DMS53 treated with DMSO at 0.1 percent for 48 hours (cell line): Measurements from ENCODE around the gene ENO3.
A peak's percentile ranks its signal among the peaks of the same experiment; 100 is the strongest.
"Not testable (repeated sequence)": the region's sequence is repeated elsewhere in the genome, so short reads cannot be mapped to it uniquely, and the experiment has no call there.

ENCODE experiments used
- DNase-seq: peaks from one replicate; lab custom pipeline; 2025; ENCODE audit not compliant: unreplicated experiment; lab: John Stamatoyannopoulos, UW

Gene ENO3

DNA sequence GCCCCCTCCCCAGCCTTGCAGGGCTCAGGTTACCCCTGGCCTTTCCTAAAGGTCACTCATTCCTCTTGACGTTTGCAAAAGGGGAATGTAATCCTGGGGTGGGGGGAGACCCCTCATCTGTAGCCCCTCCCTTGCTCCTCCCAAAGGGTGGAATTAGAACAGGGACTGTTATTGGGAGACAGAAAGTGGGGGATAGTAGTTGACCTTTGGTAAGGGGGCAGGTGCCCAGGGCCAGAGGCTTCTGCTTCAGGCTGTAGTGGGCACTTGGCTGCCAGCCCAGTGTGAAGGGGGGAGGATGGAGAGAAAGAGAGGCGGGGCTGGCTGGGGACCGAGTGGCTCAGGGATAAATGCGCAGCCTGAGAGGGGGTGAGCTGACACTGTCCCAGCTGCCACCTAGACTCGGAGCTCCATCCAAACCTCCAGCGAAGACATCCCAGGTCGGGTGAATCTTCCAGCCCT is at the start of gene ENO3:
ENO3 (plus strand) TSS at position 374 of the 459 bp plus-strand sequence. CDS start 711 bp downstream, outside the sequence.
- DNase-seq = no peak

GRCh38 chr17:4901648-4902344 is 49.1 kb upstream of the ENO3 start:
- no peak for DNase-seq

- DNase-seq = no peak
These were observed 48.4 kb upstream of the ENO3 start for GRCh38 chr17:4902540-4902939.

DNA sequence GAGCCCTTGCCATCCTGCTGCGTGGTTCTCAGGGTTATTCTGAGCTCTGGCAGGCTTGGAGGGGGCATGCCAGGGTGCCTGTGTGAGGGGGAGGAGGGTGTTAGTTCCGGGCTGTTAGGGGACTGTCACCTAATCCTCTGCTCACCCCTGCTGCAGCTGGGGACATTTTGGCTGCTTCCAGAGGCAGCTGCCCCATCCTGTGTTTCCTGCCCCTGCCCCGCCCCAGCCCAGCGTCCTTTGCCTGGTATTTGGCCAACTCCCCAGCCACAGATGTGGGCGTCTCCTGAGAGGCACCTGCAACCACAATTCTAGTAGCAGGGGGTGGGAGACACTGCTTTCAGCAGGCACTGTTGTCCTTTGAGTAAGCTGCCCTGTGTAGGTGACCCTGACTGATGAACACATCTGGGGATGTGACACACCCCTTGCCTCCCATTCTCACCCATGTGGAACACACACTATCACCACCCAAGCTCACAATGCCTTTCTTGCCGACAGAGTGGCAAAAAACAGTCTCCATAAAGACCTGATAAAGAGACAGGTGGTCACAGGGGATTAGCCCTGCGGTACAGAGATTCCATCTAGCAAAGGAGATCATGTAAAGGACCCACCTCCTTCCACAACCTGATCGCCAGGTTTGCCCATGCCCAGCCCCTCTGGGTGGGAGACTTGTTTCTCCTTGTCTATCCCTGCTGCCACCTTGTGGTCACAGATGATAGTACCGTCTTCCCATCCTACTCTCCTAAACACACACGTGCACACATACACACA is 47.7 kb upstream of the ENO3 start, which contains the start of gene CHRNE:
CHRNE (minus strand) TSS at position 48 of the 768 bp plus-strand sequence; CDS start at position 13, 35 bp downstream.
- DNase-seq = peak; percentile 50

DNA sequence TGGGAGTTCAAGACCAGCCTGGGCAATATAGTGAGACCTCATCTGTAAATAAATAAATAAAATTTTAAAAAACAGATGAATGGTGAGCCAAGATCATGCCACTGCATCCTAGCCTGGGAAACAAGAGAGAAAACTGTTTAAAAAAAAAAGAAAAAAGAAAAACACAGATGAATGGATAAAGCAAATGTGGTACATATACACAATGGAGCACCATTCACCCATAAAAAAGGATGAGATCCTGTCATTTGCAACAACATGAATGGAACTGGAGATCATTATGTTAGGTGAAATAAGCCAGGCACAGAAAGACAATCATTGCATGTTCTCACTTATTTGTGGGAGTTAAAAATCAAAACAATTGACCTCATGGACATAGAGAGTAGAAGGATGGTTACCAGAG is 44.3 kb upstream of the ENO3 start:
- not testable (repeated sequence) for DNase-seq

- no peak for DNase-seq
These were observed 42.6 kb upstream of the ENO3 start for GRCh38 chr17:4908301-4908700.

DNA sequence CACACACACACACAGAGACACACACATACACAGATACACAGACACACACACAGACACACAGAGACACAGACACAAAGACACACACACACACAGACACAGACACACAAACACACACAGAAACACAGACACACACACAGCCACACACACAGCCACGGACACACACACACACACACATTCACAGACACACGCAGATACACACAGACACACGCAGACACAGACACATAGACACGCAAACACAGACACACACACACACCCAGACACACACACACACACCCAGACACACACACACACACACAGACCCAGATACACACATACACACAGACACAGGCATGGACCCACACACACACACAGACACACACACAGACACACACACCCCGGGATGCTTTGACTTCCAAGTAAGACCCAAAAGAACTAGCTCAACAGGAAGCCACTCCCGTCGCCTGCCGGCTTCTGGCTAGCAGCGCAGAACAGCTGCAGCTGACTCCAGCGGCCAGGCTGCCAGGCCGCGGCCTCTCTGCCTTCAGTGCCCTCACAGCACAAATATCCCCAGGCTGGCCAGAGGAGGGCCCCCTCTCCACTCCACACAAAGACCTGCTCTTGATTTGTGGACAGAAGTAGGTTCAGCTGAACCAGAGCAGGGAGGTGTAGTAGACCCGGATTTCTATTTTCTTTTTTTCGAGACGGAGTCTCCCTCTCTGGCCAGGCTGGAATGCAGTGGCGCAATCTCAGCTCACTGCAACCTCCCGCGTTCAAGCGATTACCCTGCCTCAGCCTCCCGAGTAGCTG is 42.0 kb upstream of the ENO3 start:
- DNase-seq = peak; percentile 81

DNA sequence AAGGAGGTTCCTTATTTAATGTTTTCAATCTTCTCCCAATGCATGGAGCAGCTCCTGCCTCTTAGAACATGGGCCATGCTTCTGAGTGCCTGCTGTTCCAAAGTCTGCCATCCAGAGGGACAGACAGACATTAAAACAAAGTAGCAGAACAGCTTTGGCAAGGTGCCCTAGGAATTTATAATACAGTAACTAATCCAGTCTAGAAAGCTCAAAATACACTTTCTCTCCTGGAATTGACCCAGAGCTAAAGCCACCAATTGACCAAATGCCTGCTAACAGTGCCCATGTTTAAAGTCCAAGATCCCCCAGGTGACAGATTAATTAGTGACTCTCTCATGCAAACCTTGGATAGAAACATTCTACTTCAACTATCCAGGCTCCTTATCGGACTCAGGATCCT is 36.9 kb upstream of the ENO3 start:
- DNase-seq = no peak

DNA sequence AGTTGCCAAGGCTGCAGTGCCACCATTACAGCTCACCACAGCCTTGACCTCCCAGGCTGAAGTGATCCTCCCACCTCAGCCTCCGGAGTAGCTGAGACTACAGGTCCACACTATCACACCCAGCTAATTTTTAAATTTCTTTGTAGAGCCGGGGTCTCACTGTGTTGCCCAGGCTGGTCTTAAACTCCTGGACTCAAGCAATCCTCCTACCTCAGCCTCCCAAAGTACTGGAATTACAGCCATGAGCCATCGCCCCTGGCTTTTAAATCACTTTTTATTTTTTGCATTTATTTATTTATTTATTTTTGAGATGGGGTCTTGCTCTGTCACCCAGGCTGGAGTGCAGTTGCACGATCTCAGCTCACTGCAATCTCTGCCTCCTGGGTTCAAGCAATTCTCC is 36.4 kb upstream of the ENO3 start:
- DNase-seq = not testable (repeated sequence)

DNA sequence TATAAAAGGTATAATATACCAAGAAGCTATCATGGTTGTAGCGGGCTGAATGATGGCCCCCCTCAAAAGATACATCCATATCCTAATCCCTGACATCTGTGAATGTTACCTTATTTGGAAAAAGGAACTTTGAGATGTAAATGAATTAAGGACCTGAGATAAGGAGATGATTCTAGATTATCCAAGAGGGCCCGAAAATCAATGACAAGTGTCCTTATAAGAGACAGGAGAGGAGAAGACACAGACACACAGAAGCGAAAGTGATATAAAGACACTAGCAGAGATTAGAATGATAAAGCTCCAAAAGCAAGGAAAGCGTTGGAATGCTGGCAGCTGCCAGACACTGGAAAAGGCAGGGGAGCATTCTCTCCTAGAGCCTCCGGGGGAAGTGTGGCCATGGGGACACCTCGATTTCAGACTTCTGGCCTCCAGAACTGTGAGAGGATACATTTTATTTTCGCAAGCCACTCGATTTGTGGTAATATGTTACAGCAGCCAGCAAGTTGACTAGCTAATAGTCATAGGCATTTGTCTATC is 31.3 kb upstream of the ENO3 start:
- DNase-seq = no peak

DNA sequence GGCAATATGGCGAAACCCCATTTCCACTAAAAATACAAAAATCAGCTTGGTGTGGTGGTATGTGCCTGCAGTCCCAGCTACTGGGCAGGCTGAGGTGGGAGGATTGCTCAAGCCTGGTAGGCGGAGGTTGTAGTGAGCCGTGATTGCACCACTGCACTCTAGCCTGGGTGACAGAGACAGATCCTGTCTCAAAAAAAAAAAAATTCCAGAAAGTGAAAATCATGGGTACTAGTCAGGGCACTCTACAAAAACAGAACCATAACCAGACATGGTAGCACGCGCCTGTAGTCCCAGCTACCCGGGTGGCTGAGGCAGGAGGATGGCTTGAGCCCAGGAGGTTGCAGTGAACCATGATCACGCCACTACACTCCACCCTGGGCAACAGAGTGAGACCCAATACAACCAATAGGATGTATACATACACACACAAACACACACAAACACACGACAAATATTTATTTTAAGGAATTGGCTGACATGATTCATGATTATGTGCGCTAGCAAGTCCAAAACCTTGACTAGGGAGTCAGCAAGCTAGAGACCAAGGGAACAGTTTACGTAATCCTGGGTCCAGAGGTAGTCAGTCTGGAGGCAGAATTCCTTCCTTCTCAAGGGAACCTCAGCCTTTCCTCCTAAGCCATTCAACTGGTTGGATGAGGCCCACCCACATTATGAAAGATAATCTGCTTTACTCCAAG is 30.4 kb upstream of the ENO3 start:
- DNase-seq = no peak

DNA sequence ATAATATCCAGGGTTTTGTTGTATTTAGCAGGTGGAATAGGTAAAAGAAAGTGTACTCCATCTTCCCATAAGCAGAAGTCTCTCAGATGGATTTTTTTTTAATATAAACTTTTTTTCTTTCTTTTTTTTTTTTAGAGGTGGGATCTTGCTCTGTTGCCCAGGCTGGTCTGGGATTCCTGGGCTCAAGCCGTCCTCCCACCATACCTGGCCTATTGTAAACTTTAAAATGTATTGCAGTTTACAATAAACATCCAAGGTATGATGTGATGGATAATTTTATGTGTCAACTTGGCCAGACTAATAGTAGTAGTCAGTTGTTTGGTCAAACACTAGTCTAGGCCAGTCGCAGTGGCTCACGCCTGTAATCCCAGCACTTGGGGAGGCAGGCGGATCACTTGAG is 29.6 kb upstream of the ENO3 start:
- DNase-seq = no peak

GRCh38 chr17:4926577-4927335 is 24.2 kb upstream of the ENO3 start:
- DNase-seq = not testable (repeated sequence)

- no peak for DNase-seq
These were observed 22.0 kb upstream of the ENO3 start for GRCh38 chr17:4928881-4929280.

GRCh38 chr17:4931963-4932362 is 19.0 kb upstream of the ENO3 start, which contains the start of gene GP1BA:
Gene GP1BA (plus strand): TSS chr17:4932277. CDS start chr17:4932605, 328 bp downstream.
- DNase-seq = no peak

DNA sequence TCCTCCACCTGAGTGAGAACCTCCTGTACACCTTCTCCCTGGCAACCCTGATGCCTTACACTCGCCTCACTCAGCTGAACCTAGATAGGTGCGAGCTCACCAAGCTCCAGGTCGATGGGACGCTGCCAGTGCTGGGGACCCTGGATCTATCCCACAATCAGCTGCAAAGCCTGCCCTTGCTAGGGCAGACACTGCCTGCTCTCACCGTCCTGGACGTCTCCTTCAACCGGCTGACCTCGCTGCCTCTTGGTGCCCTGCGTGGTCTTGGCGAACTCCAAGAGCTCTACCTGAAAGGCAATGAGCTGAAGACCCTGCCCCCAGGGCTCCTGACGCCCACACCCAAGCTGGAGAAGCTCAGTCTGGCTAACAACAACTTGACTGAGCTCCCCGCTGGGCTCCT is 18.2 kb upstream of the ENO3 start:
- no peak for DNase-seq

DNA sequence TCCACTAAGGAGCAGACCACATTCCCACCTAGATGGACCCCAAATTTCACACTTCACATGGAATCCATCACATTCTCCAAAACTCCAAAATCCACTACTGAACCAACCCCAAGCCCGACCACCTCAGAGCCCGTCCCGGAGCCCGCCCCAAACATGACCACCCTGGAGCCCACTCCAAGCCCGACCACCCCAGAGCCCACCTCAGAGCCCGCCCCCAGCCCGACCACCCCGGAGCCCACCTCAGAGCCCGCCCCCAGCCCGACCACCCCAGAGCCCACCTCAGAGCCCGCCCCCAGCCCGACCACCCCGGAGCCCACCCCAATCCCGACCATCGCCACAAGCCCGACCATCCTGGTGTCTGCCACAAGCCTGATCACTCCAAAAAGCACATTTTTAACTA is 17.3 kb upstream of the ENO3 start:
- no peak for DNase-seq

GRCh38 chr17:4934173-4934979 is 16.5 kb upstream of the ENO3 start:
- DNase-seq = no peak

DNA sequence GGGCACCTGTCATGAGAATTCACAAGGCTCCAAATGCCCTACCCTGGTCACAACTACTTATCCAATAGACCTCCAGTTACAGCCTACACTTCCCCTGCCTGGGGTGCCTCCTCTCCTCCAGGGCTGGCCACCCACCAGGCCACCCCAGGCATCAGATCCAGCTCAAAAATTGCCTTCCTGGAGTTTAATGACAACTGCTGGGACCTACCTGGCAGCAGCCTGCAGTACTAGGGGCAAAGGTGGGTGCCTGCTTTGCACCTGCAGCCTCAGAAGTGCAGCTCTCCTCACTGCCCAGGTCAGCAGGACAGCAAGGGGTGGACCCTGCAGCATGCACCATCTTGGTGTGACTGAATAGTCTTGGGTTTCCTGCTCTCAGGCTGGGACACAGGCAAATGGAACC is 15.3 kb upstream of the ENO3 start:
- no peak for DNase-seq
